ENCODE data around the gene ZNRF1. TPM values are rescaled to one million over a fixed set of nuclear protein-coding genes. Genes with fewer than 3 reads are reported as not detected.

The ZNRF1 gene
- total RNA-seq, 1 donor from 2014 or later: 115 TPM

DNA sequence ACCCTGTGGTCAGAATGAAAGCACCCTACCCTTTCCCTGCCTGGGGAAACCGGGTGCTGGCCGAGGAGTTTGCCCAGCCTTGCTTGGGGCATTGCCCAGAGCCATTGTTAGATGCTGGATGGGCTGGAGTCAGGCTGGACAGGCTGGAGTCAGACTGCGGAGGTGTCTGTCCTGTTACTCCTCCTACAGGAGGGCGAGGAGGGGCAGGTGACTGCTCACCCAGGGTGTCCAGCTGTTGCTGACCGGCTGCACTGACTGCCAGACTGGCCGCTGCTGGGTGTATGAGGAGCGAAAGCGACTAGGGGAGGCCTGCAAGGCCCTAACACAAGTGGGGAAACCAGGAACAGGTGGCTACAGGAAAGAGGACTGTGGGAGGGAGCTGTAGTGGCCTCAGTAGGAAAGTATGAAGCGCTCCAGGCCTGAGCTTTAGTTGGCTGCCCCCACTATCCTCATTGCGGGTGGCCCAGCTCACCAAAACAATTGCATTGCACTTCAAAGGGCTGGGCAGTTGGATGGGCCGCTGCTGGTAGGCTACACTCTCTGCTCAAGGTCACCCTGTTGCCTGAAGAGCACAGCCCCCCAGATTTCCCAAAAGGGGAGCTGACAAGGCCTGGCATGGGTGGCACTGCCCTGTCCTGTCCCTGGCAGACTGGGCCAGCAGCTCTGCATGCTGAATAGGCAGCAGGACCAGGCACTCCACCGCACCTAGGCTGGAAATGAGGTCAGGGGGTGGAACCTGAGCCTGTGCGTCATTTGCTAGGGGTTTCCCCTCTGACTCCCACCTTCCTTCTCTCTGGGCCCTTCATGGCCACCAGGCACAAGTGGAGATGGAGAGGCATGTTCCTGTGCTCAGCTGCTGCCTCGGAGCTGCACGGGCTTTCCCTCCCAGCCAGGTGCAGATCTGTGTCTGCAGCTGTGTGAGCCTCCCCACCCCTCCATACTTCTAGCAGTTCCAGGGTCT lies 99.4 kb downstream of the ZNRF1 start:
- Mint-ChIP-seq H3K4me3 (ENCODE audit: unreplicated experiment) (peak overlapping the region; percentile 15), H3K9me3 (ENCODE audit: unreplicated experiment) (no peaks in the 10 kb centered on the region), H3K27ac (ENCODE audit: unreplicated experiment) (peak overlapping the region; percentile 83), H3K27me3 (ENCODE audit: unreplicated experiment) (peaks cover 19% of the 10 kb centered on the region), H3K4me1 (ENCODE audit: unreplicated experiment) (peaks cover 61% of the 10 kb centered on the region), H3K36me3 (ENCODE audit: low read depth, unreplicated experiment) (peaks cover 42% of the 10 kb centered on the region)
- DNase-seq (ENCODE audit: low spot score): no peak
- TF ChIP-seq, protein P1, sequence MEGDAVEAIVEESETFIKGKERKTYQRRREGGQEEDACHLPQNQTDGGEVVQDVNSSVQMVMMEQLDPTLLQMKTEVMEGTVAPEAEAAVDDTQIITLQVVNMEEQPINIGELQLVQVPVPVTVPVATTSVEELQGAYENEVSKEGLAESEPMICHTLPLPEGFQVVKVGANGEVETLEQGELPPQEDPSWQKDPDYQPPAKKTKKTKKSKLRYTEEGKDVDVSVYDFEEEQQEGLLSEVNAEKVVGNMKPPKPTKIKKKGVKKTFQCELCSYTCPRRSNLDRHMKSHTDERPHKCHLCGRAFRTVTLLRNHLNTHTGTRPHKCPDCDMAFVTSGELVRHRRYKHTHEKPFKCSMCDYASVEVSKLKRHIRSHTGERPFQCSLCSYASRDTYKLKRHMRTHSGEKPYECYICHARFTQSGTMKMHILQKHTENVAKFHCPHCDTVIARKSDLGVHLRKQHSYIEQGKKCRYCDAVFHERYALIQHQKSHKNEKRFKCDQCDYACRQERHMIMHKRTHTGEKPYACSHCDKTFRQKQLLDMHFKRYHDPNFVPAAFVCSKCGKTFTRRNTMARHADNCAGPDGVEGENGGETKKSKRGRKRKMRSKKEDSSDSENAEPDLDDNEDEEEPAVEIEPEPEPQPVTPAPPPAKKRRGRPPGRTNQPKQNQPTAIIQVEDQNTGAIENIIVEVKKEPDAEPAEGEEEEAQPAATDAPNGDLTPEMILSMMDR (IDR thresholded peaks at IDR 0.05; ENCODE audit: unreplicated experiment): no peak

DNA sequence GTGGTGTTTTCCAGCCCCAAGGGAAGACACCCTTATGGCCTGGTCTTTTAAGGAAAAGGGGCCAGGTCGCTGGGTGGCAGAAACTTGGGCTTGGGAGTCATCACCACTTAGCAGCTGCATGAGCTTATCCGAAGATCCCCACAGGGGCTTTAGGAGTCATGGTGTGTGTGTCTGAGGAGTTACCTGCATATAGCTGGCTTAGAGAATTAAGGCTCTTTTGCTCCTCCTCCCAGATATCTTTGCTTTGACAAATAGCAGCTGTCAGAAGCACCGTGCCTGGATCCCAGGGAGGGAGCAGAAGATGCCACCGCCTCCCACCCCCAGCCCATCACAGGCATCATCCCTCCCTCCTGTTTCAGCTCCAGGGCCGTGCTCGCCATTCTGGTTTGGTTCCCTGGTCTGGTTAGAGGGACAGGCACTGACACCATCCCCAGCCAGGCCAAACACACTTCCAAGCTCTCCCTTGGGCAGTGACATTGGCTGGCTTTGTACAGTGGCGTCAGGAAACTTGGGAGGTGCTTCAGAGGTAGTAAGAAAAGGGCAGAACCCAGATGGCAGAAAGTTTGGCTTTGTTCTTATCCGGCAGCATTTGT lies 100.3 kb downstream of the ZNRF1 start:
- no peak for DNase-seq (ENCODE audit: low spot score)
- Mint-ChIP-seq H3K9me3 (ENCODE audit: unreplicated experiment) (no peaks in the 10 kb centered on the region), H3K4me3 (ENCODE audit: unreplicated experiment) (peak overlapping the region; percentile 63), H3K4me1 (ENCODE audit: unreplicated experiment) (peaks cover 60% of the 10 kb centered on the region), H3K36me3 (ENCODE audit: low read depth, unreplicated experiment) (peaks cover 40% of the 10 kb centered on the region), H3K27me3 (ENCODE audit: unreplicated experiment) (peaks cover 19% of the 10 kb centered on the region), H3K27ac (ENCODE audit: unreplicated experiment) (peak overlapping the region; percentile 85)
- TF ChIP-seq, protein P1 (IDR thresholded peaks at IDR 0.05; ENCODE audit: unreplicated experiment): no peak

DNA sequence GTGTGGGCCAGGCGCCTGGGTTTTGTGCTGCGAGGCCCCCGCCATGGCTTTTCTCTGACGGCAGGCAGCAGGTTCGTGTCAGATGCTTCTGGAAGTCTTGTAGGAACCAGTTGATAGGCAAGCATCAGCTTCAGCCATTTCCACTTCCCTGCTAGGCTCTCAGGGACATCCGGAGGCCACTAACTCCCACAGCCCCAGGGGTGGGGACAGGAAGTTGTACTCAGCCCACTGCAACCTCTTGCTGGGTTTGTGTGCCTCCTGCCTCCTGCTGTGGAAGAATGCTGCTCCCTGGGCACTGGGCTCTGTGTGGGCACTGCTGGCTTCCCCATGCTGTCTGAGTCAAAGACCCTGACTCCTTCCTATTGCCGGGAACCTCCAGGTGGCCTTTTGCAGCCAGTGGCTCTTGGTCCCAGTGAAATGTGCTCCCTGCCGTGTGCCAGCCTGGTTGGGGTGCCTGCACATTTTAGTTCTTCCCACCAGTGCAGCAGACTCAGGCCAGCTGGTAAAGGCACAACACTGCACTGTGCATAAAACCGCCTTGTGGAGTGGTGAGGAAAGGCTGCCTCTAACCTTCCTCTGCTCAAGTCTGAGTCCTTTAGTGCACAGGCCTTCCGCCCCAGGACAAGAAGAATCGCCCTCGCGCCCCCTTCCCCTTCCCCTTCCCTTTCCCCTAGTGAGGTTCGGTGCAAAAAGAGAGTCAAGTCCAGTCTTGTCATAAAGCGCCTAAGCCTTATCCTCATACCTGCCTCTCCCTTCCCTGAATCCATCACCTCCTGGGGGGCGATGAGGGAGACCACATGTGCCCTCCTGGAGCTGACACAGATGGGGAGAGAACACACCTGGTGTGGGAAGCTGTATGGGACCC lies 101.1 kb downstream of the ZNRF1 start:
- H3K4me3 Mint-ChIP-seq (ENCODE audit: unreplicated experiment): peak overlapping the region; percentile 73
- H3K27ac Mint-ChIP-seq (ENCODE audit: unreplicated experiment): peak overlapping the region; percentile 85
- TF ChIP-seq, protein P1 (IDR thresholded peaks at IDR 0.05; ENCODE audit: unreplicated experiment): no peak
- peaks cover 22% of the 10 kb centered on the region for H3K27me3 Mint-ChIP-seq (ENCODE audit: unreplicated experiment)
- H3K4me1 Mint-ChIP-seq (ENCODE audit: unreplicated experiment): peaks cover 65% of the 10 kb centered on the region
- no peak for DNase-seq (ENCODE audit: low spot score)
- H3K9me3 Mint-ChIP-seq (ENCODE audit: unreplicated experiment): no peaks in the 10 kb centered on the region
- peaks cover 44% of the 10 kb centered on the region for H3K36me3 Mint-ChIP-seq (ENCODE audit: low read depth, unreplicated experiment)

DNA sequence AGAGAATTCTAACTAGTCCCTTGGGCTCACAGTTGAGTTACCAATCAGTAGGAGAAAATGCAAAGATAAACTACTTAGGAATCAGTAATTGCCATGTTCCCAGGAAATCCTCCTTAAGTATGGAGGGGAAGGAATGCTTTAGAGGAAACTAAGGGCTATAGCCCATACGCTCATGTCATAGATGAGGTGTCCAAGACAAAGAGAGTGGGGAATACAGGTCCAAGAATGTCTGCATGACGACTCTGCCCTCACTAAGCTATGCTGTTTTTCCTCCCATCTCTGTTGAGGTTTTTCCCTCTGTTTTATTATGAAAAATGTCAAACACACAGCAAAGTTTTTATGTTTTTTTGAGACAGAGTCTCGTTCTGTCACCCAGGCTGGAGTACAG lies 101.8 kb downstream of the ZNRF1 start:
- Mint-ChIP-seq H3K27ac (ENCODE audit: unreplicated experiment) (peak overlapping the region; percentile 85), H3K4me3 (ENCODE audit: unreplicated experiment) (no peak overlapping the region), H3K9me3 (ENCODE audit: unreplicated experiment) (no peaks in the 10 kb centered on the region), H3K36me3 (ENCODE audit: low read depth, unreplicated experiment) (peaks cover 40% of the 10 kb centered on the region), H3K4me1 (ENCODE audit: unreplicated experiment) (peaks cover 71% of the 10 kb centered on the region), H3K27me3 (ENCODE audit: unreplicated experiment) (peaks cover 22% of the 10 kb centered on the region)
- DNase-seq (ENCODE audit: low spot score): no peak
- TF ChIP-seq, protein P1 (IDR thresholded peaks at IDR 0.05; ENCODE audit: unreplicated experiment): no peak
